Astrocyte of the spinal cord (primary cell): ENCODE data around the gene TTC9.

Experiments used
- DNase-seq: peaks from one replicate; pipeline ENCODE4 v3.0.0; 2011; ENCODE audit warnings: low read depth, low spot score
- H3K4me3 ChIP-seq: 2 replicates; pipeline ENCODE4 v1.5.1; 2011; ENCODE audit warnings: low read depth, mild to moderate bottlenecking, low read length, moderate library complexity
- CTCF ChIP-seq: IDR thresholded peaks from 2 replicates; pipeline ENCODE4 v1.5.1; 2012; ENCODE audit warnings: low read depth, mild to moderate bottlenecking, low read length, inconsistent platforms
- in situ Hi-C: cut with HindIII; loops from 2 replicates; pipeline ENCODE4 v1.10.0; 2017; ENCODE audit warnings: low sequenced_read_pairs

Gene TTC9

DNA sequence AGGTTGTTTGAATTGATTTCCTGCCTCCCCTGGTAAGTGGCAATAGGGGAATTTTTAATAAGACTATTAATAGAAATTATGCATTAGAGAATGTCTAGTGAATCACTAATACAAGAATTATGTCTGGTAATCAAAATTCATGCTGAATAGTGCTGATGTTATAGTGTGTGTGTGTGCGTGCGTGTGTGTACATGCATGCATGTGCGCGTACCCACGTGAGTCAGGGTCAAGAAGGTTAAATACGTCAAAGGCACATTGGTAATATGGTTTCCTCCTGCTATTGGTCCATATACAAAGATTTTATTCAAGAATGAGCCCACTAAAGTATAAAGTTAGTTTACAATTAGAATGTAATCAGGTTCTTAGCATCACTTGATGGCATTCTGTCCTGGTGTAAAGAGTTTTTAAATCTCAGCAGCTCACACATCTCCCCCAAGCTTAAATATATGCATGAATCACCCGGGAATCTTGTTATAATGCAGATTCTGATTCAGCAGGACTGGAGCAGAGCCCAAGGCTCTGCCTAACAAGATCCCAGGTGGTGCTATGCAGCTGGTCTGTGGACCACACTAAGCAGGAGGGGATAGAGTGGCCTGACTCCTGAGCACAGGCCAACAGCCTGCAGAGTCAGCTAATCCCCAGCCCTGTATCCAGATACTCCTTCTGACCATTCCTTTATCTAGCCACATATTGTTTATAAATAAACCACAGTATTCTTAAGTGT, 43.9 kb downstream of the TTC9 start:
- TF ChIP-seq CTCF = no peak
- no peak overlapping the region for H3K4me3 ChIP-seq
- DNase-seq = peak; percentile 26
- in situ Hi-C loops = no loop called here

- DNase-seq = no peak
- in situ Hi-C loops = no loop called here
- H3K4me3 ChIP-seq = no peak overlapping the region
- no peak for TF ChIP-seq CTCF
Measured at GRCh38 chr14:70692210-70692609, 50.5 kb downstream of the TTC9 start.

- TF ChIP-seq CTCF = no peak
- no peak overlapping the region for H3K4me3 ChIP-seq
- in situ Hi-C loops = no loop called here
- DNase-seq = no peak
Measured at GRCh38 chr14:70696026-70696425, 54.3 kb downstream of the TTC9 start.

DNA sequence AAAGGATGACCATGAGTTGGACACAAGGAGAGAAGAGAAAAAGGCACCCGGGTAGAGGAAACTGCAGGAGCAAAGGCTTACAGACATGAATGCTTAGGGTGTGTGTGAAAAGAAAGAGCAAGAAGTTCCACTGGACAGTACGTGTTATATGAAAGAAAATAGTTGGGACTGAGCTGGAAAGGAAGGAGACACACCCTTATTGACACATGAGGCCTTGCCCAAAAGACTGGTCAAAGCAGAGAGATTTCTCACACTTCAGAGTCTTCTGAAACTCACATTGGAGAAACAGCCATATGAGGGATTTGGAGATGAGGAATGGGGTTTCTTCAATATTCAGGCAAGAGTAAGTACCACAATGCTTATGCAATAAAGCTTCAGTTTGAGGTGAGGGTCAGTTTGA, 56.0 kb downstream of the TTC9 start:
- no peak for TF ChIP-seq CTCF
- no peak overlapping the region for H3K4me3 ChIP-seq
- in situ Hi-C loops = no loop called here

DNA sequence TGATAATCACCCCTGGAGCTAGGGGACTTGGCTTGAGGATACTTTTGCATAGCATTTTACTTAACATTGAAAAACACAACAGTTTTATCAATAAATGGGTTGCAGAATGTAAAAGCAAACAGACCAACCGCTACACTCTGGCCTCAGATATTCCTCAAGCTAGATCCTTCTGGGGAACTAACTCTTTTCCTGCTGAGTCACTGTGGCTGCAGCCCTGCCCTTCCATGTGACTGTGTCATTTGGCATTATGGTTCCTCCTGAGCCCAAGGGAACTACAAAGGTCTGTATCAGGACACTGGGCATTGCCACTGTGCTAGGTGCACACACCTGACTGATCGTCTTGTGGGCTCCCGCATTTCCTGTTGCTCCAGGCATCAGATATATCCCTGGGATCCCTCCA, 56.6 kb downstream of the TTC9 start:
- peak; percentile 32 for DNase-seq
- no peak for TF ChIP-seq CTCF
- no peak overlapping the region for H3K4me3 ChIP-seq
- in situ Hi-C loops = no loop called here

More for the DNA sequence above, 56.0 kb downstream of the TTC9 start:
- no peak for DNase-seq

DNA sequence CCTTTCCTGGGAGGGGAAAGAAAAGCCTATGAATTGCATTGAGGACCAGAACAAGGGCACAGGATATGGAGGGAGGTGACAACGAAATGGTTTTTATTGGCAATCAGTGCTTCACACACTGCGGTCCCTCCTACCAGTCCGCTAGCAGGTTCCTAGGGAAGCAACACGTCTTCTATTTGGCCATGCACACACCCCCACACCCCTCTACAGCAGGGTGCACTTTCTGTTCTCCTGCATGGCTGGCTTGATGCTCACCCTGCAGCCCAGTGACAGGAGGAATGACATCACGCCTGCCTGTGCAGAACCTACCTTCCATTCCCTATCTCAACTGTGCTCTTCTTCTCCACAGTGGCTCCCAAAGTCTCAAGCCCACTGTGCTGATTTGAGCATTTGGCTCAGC, 57.9 kb downstream of the TTC9 start:
- TF ChIP-seq CTCF = no peak
- H3K4me3 ChIP-seq = no peak overlapping the region
- no peak for DNase-seq
- in situ Hi-C loops = no loop called here
